ENCODE data around the gene RNF208.

DNA sequence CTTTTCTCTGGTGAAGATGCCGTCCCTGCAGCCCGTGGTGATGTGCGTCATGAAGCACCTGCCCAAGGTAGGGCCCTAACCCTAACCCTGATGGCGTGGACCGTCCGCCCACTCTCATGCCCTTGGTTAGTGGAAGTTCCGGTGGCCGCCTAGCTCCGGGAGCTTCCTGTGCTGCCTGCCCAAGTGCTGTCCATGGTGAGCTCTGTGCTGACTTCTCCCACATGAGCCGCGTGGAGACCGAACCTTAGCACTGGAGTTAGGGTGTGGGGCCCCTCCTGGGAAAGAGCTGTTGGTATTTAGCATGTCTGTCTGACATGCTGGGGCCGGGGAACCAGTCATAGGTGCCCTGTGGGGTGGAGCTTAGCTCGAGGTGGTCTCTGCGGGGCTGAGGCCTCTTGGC is 34.3 kb upstream of the RNF208 start:
- TF ChIP-seq, protein P1, sequence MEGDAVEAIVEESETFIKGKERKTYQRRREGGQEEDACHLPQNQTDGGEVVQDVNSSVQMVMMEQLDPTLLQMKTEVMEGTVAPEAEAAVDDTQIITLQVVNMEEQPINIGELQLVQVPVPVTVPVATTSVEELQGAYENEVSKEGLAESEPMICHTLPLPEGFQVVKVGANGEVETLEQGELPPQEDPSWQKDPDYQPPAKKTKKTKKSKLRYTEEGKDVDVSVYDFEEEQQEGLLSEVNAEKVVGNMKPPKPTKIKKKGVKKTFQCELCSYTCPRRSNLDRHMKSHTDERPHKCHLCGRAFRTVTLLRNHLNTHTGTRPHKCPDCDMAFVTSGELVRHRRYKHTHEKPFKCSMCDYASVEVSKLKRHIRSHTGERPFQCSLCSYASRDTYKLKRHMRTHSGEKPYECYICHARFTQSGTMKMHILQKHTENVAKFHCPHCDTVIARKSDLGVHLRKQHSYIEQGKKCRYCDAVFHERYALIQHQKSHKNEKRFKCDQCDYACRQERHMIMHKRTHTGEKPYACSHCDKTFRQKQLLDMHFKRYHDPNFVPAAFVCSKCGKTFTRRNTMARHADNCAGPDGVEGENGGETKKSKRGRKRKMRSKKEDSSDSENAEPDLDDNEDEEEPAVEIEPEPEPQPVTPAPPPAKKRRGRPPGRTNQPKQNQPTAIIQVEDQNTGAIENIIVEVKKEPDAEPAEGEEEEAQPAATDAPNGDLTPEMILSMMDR (conservative IDR thresholded peaks at IDR 0.05; ENCODE audit: low read depth in 2 of 2) = no peak
- TF ChIP-seq EZH2 (IDR thresholded peaks at IDR 0.05; ENCODE audit: low read depth, unreplicated experiment) = no peak
- TF ChIP-seq POLR2AphosphoS5 (IDR thresholded peaks at IDR 0.05; ENCODE audit: low read depth) = no peak
- TF ChIP-seq, protein P2, sequence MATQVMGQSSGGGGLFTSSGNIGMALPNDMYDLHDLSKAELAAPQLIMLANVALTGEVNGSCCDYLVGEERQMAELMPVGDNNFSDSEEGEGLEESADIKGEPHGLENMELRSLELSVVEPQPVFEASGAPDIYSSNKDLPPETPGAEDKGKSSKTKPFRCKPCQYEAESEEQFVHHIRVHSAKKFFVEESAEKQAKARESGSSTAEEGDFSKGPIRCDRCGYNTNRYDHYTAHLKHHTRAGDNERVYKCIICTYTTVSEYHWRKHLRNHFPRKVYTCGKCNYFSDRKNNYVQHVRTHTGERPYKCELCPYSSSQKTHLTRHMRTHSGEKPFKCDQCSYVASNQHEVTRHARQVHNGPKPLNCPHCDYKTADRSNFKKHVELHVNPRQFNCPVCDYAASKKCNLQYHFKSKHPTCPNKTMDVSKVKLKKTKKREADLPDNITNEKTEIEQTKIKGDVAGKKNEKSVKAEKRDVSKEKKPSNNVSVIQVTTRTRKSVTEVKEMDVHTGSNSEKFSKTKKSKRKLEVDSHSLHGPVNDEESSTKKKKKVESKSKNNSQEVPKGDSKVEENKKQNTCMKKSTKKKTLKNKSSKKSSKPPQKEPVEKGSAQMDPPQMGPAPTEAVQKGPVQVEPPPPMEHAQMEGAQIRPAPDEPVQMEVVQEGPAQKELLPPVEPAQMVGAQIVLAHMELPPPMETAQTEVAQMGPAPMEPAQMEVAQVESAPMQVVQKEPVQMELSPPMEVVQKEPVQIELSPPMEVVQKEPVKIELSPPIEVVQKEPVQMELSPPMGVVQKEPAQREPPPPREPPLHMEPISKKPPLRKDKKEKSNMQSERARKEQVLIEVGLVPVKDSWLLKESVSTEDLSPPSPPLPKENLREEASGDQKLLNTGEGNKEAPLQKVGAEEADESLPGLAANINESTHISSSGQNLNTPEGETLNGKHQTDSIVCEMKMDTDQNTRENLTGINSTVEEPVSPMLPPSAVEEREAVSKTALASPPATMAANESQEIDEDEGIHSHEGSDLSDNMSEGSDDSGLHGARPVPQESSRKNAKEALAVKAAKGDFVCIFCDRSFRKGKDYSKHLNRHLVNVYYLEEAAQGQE (IDR thresholded peaks at IDR 0.05; ENCODE audit: unreplicated experiment) = no peak
- no peak for TF ChIP-seq EZH2phosphoT487 (IDR thresholded peaks at IDR 0.05; ENCODE audit: unreplicated experiment)
- TF ChIP-seq JUNB (IDR thresholded peaks at IDR 0.05; ENCODE audit: unreplicated experiment) = no peak
- no peak for TF ChIP-seq NANOG (IDR thresholded peaks at IDR 0.05; ENCODE audit: borderline replicate concordance)

All from GM23338 (cell line).